Lung microvascular endothelial cell (primary cell): ENCODE measurements around the gene GGN. TPM values are rescaled to one million over a fixed set of nuclear protein-coding genes. Genes with fewer than 3 reads are reported as not detected.
"Not testable (repeated sequence)": the region's sequence is repeated elsewhere in the genome, so short reads cannot be mapped to it uniquely, and the experiment has no call there.

Experiments used
- DNase-seq, 2 donors: peaks; one replicate each; pipeline versions ENCODE4 v3.0.0 to v3.0.0-alpha.2; 2010; ENCODE audit warnings: low read depth in 2 of 2
- total RNA-seq: library from RNA; depleted of rRNA; stranded (reverse); fragments of >200 nt; gene quantifications from 2 replicates; pipeline ENCODE4 v1.2.1, GENCODE V29; 2014

Gene GGN
- total RNA-seq, 1 donor from 2014 or later = not detected

DNA sequence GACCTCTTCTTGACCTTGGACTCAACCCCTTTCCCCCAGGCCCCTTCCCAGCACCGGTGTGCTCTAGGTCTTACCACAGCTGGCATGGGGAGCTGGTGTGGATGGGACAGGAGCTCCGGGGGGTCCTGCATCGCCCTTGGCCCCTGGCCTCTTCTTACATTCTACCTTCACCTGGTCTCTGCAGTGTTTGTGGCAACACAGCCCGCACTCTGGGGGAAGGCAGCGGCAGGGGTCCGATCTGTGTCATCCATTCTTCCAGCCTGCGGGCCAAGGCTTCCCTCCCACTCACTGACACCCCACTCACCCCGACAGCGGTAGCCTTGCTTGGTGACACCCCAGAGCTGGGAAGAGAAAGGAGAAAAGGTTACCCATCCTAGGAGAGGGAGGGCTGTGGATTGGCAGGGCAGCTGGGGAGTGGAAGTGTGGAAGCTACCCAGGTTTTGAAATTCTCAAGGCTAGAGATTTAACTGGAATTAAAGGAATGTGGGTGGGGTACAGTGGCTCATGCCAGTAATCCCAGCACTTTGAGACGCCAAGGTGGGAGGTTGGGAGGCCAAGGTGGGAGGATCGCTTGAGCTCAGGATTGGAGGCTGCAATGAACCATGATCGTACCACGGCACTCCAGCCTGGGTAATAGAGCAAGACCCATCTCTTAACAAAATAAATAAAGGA, 23.3 kb upstream of the GGN start:
- DNase-seq = no peak

- not testable (repeated sequence) for DNase-seq
These were observed 22.6 kb upstream of the GGN start for GRCh38 chr19:38410407-38410806.

- DNase-seq = peak in 1 of 2 donors; percentile 32
These were observed 21.8 kb upstream of the GGN start for GRCh38 chr19:38409631-38410133.

DNA sequence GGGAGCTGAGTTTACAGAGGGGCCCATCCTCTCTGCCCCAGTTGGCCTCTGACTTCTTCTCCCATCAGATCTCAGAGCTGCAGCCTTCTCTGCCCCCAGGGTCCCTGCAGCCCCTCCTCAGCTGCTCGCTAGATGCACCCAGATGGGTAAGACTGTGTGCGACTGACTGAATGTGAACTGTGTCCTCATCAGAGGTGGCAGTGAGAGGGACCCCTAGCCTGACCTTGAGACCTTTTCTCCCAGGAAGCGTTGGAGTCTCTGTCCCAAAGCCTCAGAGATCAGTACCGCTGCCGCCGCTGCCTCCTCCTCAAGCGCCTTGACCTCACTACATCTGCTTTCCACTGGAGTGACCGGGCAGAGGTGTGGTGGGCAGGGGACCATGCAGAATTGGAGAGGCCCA, 17.4 kb upstream of the GGN start:
- DNase-seq = no peak

- no peak for DNase-seq
These were observed 17.0 kb upstream of the GGN start for GRCh38 chr19:38404858-38405257.

DNA sequence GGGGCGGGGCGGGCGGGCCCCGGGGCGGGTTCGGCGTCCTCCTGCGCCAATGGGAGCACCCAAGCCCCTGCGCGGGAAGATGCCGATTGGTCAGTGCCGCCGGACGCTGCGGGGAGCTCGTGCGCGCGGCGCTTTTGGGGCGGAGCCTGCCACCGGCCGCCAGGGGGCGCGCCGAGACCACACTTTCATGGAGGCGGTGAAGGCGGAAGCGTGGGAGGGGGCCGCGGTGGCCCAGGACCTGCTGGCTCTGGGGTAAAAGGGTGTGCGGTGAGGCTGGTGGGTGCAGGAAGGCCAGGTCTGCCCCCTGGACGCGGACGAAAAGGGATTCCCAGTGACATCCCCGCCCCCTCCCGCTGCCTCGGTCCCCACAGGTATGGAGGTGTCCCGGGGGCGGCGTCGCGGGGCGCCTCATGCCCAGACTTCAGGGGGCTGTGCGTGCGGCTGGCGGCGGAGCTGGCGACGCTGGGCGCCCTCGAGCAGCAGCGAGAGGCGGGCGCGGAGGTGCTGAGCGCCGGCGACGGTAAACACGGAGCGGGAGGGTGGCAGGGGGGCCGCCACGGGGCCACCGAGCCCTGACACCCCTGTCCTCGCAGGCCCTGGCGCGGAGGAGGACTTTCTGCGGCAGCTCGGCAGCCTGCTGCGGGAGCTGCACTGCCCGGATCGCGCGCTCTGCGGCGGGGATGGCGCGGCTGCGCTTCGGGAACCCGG, 15.3 kb upstream of the GGN start, which contains the start of gene FAM98C:
Gene FAM98C, plus strand, starts transcription at position 127 of the 708 bp plus-strand sequence. Its CDS starts 61 bp downstream, at position 188.
- DNase-seq = peak; percentile 97 to 98

- DNase-seq = no peak
These were observed 14.8 kb upstream of the GGN start for GRCh38 chr19:38402623-38402966.

DNA sequence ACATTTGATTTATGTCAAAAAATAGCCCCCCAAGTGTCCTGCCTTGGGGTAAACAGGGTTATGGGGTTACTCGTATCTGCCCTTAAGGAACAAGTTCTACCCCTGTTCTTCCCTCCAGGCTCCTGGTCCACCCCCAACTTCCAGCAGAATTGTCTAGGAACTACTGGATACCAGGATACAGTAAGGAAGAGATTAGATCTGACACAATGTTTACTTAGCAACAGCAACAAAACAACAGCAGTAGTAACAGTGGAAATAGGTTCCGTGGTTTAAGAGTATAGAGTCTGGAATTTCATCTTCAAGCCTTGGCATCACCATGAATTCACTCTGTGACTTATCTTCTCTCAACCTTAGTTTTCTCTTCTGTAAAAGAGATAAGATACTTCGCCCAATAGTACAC, 13.3 kb upstream of the GGN start:
- peak; percentile 45 to 72 for DNase-seq

DNA sequence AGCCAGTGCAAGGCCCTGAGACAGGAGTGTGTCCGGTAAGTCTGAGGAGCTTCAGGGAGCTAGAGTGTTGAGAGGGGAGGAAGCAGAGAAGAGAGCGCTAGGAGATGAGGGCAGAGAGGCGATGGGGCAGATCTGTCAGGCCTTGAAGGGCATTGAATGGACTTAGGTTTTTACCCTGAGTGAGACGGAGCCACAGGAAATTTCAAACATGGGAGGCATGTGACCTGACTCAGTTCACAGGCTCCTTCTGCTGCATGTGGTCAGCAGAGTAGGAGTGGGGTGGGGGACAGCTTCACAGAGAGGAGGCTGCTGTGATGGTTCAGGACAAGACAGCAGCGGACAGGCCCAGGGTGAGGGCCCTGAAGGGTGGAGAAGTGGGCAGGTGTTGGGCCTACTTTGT, 12.5 kb upstream of the GGN start:
- DNase-seq = no peak

DNA sequence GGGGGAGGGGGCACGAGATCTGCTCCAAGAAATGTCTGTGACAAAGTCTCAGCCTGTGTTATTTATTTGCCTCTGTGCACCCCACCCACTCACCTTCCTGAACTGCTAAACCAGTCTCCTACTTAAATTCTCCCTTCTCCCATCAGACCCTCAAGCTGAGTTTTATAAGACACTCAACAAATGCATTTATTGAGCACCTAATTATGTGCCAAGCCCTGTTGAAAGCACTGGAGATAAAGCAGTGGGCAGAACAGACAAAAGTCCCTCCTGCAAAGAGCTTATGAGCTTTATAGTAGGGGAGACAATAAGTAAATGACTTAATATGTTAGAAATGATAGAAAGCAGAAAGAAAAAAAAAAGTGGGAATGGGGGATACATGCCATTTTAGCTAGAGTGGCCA, 11.7 kb upstream of the GGN start:
- no peak for DNase-seq

DNA sequence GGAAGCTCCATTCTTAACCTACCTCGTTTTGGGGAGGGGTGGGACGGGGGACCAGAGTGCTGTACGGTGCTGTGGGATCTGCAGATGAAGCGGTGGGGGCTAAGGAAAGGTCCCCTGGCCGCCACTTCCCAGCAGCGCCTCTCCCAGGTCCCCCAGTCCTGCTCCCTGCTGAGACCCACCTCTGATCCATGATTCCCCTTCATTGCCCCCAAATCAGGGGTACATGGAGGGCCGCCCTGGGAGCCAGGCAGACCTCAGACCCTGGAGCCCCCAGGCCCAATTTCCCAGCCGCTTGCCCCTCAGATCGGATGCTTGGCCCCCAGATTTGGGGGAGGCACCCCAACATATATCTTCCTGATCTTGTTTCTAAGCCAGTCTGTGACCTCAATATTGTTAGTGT, 11.2 kb upstream of the GGN start:
- DNase-seq = no peak

- DNase-seq = no peak
These were observed 7.7 kb upstream of the GGN start for GRCh38 chr19:38395381-38396114.

- DNase-seq = peak; percentile 56 to 63
These were observed 6.7 kb upstream of the GGN start for GRCh38 chr19:38394488-38394887.

DNA sequence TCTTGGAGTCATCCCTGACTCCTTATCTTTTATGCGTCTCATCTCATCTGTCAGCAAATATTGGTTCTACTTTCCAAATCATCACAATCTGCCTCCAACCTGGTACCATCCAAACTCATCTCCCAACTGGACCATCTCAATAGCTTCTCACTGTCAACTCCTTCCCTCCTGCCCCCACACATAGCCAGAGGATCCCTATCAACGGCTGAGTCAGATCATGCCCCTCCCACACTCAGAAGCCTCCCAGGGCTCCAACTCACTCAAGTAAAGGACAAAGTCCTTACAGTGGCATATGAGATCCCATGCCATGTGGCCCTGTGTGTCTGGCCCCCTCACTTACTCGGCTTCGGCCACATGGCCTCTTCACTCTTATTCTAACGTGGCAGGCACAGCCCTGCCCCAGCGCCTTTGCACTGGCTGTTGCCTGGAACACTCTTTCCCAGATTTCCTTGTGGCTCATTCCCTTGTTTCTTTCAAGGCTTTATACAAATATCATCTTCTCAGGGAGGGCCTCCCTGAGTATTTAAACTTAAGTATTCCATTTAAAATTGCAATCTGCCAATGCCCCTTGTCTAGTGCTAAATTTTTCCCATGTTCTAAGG, 5.0 kb upstream of the GGN start:
- DNase-seq = peak in 1 of 2 donors; percentile 32

- DNase-seq = no peak
These were observed 4.2 kb upstream of the GGN start for GRCh38 chr19:38391911-38392464.

DNA sequence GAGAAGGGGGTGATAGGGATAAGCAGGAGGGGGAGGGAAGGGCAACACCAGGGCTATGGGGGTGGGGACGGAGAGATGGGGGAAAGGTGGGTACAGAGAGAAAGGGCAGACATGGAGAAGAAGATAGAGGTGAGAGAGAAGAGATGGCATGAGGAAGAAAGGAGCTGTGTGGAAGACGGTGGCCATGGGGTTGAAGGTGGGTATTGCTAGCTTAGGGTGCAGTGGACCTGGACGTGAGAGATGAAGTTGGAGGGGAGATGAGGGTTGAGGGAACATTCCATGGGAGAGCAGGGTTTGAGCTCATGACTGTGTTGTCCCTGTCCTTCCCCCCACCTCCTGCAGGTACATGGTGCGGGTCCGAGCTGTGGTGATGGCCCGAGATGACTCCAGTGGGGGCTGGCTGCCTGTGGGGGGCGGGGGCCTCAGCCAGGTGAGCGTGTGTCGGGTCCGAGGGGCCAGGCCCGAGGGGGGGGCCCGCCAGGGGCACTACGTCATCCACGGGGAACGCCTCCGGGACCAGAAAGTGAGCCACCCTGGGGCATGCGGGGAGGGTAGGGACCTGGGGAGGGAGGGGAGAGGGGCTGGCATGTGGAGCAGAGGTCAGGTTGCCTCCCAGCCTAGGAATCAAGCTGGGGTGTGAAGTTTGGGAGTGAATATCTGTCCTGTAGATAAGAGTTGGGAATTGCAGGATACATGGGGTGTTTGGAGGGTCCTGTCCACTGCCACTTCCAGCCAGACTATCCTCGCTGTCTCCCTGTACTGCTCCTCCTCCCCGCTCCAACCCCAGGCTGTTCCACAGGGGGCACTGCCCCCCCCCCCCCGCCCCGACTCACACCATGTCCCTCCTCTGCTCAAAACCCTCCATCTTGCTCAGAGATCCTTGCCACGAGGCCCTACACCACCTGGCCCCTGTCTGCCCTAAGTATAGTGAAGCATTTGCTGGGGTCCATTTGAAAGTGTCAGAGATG, 2.4 kb upstream of the GGN start:
- DNase-seq = no peak

DNA sequence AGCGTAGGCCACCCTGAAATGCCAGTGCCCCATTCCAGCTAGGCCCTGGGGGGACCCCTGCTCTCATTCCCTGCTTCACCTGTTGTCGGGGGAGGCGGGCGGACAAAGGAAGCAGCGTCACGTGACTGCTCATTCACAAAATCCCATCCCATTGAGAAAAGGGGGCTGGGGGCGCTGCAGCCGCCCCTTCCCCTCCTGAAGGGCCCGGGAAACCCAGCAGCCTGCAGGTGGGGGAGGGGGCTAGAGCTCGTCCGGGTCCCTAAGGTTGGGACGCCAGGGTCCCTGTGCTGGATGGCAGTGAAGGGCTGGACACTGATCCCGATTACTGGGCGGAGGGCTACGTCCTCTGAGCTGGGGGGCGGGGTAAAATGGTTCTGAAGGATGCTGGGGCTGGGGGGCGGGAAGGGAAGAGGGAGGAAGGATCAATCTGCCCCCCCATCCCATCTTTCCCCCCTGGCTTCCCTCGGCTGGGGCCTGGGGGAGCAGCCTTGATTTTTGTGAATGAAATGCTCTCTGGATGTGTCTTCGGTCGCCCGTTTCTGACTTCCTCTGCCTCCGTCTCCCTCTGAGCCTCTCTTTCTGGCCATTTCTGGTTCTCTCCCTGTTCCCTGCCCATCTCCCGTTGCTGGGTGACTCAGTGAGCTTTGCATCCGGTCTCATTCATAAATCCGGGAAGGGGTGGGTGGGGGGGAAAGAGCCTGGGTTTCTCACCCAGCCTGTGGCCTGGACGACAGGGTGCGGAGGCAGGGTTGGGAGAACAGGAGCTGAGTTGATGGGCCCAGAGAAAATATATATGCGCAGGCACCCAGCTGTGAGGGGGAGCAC, 1.5 kb upstream of the GGN start:
- peak; percentile 46 to 83 for DNase-seq

DNA sequence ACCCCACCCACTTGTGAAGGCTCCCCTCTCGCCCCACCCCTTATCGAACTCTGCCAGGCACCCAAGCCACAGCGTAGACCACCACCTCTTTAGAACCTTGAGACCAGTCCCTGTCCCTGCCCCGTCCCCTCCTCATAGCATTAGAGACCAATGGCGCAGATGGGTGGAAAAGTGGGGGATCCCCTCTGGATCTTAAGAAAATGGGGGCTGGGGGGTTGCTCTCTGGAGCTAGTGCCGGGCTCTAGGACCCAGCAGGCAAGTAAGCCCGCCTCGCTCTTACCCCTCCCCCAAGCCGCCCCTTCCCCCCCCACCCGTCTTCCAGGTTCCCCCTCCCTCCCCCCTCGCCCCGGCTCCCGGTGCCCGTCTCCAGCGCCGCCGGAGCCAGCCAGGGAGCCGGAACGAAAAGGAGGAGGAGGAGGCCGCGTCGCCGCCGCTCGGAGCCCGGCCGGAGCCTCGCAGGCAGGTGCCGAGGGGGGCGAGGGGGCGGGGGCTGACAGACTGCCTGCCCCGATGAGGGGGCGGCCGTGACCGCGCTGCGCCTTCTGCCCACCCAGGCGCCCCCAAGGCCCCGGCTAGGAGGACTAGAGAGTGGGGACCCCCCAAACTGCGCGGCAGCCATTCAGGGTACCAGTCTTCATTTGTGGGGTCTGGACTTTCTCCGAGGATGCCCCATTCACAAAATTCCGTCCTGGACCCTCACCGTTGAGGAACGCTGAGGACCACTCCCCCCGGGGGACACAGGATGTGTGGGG, 691 bp upstream of the GGN start, which contains the start of gene SPRED3:
Gene SPRED3, plus strand, starts transcription at position 349 of the 752 bp plus-strand sequence. CDS start 1,606 bp downstream, outside the sequence.
- peak in 1 of 2 donors; percentile 71 for DNase-seq
